ENCODE measurements around the gene ZNF354B. TPM values are rescaled to one million over a fixed set of nuclear protein-coding genes. Genes with fewer than 3 reads are reported as not detected.

ZNF354B gene
- total and polyA plus RNA-seq, 2 donors (not counting 3 experiments of a cell fraction or from before 2014, with no cell fraction given), result 6.3 to 17.6 TPM

GRCh38 chr5:178931846-178932760, 72.3 kb downstream of the ZNF354B start:
- dilution Hi-C loops (cut with MboI; ENCODE audit: extremely low pct_ligation_motif_present, low sequenced_read_pairs), result no loop called here
- H3K4me3 ChIP-seq (replicated peaks in 1 of 3; ENCODE audit: insufficient read depth in 1 of 3, low read depth in 1 of 3, low read length in 3 of 3), result no peak overlapping the region
- no peaks in the 10 kb centered on the region for H3K9me1 ChIP-seq (replicated peaks; ENCODE audit: control insufficient read depth, extremely low read depth, insufficient read depth, low read length)
- H4K20me1 ChIP-seq (replicated peaks; ENCODE audit: control insufficient read depth, extremely low read depth, insufficient read depth, low read length), result no peaks in the 10 kb centered on the region
- no peaks in the 10 kb centered on the region for H3K36me3 ChIP-seq (ENCODE audit: control insufficient read depth in 2 of 2, extremely low read depth in 1 of 2, insufficient read depth in 2 of 2, low read length in 2 of 2)
- intact Hi-C loops (cut with micrococcal nuclease), result no loop called here
- no peak for TF ChIP-seq MAX (IDR thresholded peaks at IDR 0.05; ENCODE audit: insufficient read depth, insufficient read length)
- no peak for TF ChIP-seq FOS (IDR thresholded peaks at IDR 0.05; ENCODE audit: borderline replicate concordance, insufficient read depth, low read length)
- no peak for TF ChIP-seq GATA2 (IDR thresholded peaks at IDR 0.05; ENCODE audit: insufficient read depth, insufficient read length, low read depth, low read length)
- no peak for TF ChIP-seq EZH2 (IDR thresholded peaks at IDR 0.05; ENCODE audit: borderline replicate concordance, low read depth, low read length, severe bottlenecking)
- no peak for TF ChIP-seq JUN (IDR thresholded peaks at IDR 0.05; ENCODE audit: borderline replicate concordance, insufficient read depth, insufficient read length, low read depth)
- no peak for TF ChIP-seq CTCF (IDR thresholded peaks at IDR 0.05; ENCODE audit: extremely low read depth in 1 of 2, insufficient read depth in 1 of 2, low read depth in 1 of 2, low read length in 2 of 2)
- ChIA-PET POLR2A (no interaction called here), CTCF (no interaction called here)
- H3K4me1 ChIP-seq (ENCODE audit: control insufficient read depth, extremely low read depth, insufficient read depth, low read length), result no peaks in the 10 kb centered on the region
- H3K27ac ChIP-seq (ENCODE audit: insufficient read depth, low read depth, low read length), result no peak overlapping the region
- BruUV-seq (replicated peaks), result no TSS peak
- no peak overlapping the region for H2AFZ ChIP-seq (ENCODE audit: low read depth, low read length)
- no peak overlapping the region for H3K9ac ChIP-seq (replicated peaks; ENCODE audit: extremely low read depth, insufficient read depth, low read length)
- H3K79me2 ChIP-seq (ENCODE audit: control insufficient read depth, insufficient read depth, low read length), result no peaks in the 10 kb centered on the region
- H3K27me3 ChIP-seq (ENCODE audit: control insufficient read depth in 2 of 2, insufficient read depth in 2 of 2, low read length in 2 of 2), result no peaks in the 10 kb centered on the region
- DNase-seq (ENCODE audit: low read depth, low spot score), result no peak
- no peak for FAIRE-seq
- no peak overlapping the region for H3K4me2 ChIP-seq (ENCODE audit: insufficient read depth, low read length)
- peaks cover 13% of the 10 kb centered on the region for H3K9me3 ChIP-seq (replicated peaks; ENCODE audit: control insufficient read depth, insufficient read depth, low read length)

Small RNA genes within 50 kb of the gene (small RNA-seq; reads per million reads assigned to genes)
- not detected for gene AC126915.2 (ENCODE audit: insufficient read depth, insufficient read length, low read depth, low replicate concordance)
- gene AC126915.3 (ENCODE audit: insufficient read depth, insufficient read length, low read depth, low replicate concordance), result not detected

Other genes with a start within 250 kb of the ZNF354B start
- gene CLK4, start 232.9 kb upstream of the ZNF354B start, total RNA-seq, result 19.2 and 19.5 TPM in 2 replicates
- 6.8 and 7.0 TPM in 2 replicates for gene CLK4, start 232.9 kb upstream of the ZNF354B start, polyA plus RNA-seq
- gene ZNF354A, start 129.3 kb upstream of the ZNF354B start, total RNA-seq, result 10.8 and 11.1 TPM in 2 replicates
- gene ZNF354A, start 129.3 kb upstream of the ZNF354B start, polyA plus RNA-seq, result 4.1 and 4.7 TPM in 2 replicates
- 0.21 and 0.75 TPM in 2 replicates for gene ZFP2, start 36.0 kb downstream of the ZNF354B start, total RNA-seq
- gene ZFP2, start 36.0 kb downstream of the ZNF354B start, polyA plus RNA-seq, result 0.07 and 0.10 TPM in 2 replicates
- 0.55 TPM in 1 of 2 replicates, not detected in the other for gene ZNF454, start 81.2 kb downstream of the ZNF354B start, total RNA-seq
- gene ZNF454, start 81.2 kb downstream of the ZNF354B start, polyA plus RNA-seq, result 0.08 and 0.14 TPM in 2 replicates
- gene GRM6, start 135.4 kb downstream of the ZNF354B start, total RNA-seq, result not detected in 2 replicates
- not detected in 2 replicates for gene GRM6, start 135.4 kb downstream of the ZNF354B start, polyA plus RNA-seq
- gene ZNF879, start 163.9 kb downstream of the ZNF354B start, total RNA-seq, result 2.7 and 3.7 TPM in 2 replicates
- 1.2 and 2.4 TPM in 2 replicates for gene ZNF879, start 163.9 kb downstream of the ZNF354B start, polyA plus RNA-seq
- gene ZNF354C, start 200.4 kb downstream of the ZNF354B start, total RNA-seq, result 4.7 and 5.0 TPM in 2 replicates
- gene ZNF354C, start 200.4 kb downstream of the ZNF354B start, polyA plus RNA-seq, result 1.2 and 1.5 TPM in 2 replicates